Dermis blood vessel endothelial cell (primary cell): ENCODE results near the gene ALOX15. TPM values are rescaled to one million over a fixed set of nuclear protein-coding genes. Genes with fewer than 3 reads are reported as not detected.

Source experiments
- DNase-seq: peaks from one replicate; pipeline ENCODE4 v3.0.0; 2010
- total RNA-seq: library from RNA; depleted of rRNA; stranded (reverse); fragments of >200 nt; gene quantifications from 2 replicates; pipeline ENCODE4 v1.2.3, GENCODE V29; 2014

Gene ALOX15
- total RNA-seq, 1 donor from 2014 or later = not detected

GRCh38 chr17:4592240-4593005, 49.1 kb downstream of the ALOX15 start:
- no peak for DNase-seq

- DNase-seq = no peak
Observed at GRCh38 chr17:4591529-4591928, 49.9 kb downstream of the ALOX15 start.

- no peak for DNase-seq
Observed at GRCh38 chr17:4590981-4591453, 50.5 kb downstream of the ALOX15 start.

- peak; percentile 29 for DNase-seq
Observed at GRCh38 chr17:4590042-4590441, 51.4 kb downstream of the ALOX15 start.

- DNase-seq = no peak
Observed at GRCh38 chr17:4588898-4589625, 52.4 kb downstream of the ALOX15 start.

GRCh38 chr17:4588391-4588790, 53.1 kb downstream of the ALOX15 start:
- no peak for DNase-seq

GRCh38 chr17:4587803-4588202, 53.7 kb downstream of the ALOX15 start:
- no peak for DNase-seq

- DNase-seq = no peak
Observed at GRCh38 chr17:4587195-4587594, 54.3 kb downstream of the ALOX15 start.

GRCh38 chr17:4586043-4586442, 55.4 kb downstream of the ALOX15 start:
- DNase-seq = no peak

- DNase-seq = no peak
Observed at GRCh38 chr17:4585638-4585994, 55.9 kb downstream of the ALOX15 start.

GRCh38 chr17:4584917-4585637, 56.4 kb downstream of the ALOX15 start:
- DNase-seq = no peak

GRCh38 chr17:4584101-4584916, 57.2 kb downstream of the ALOX15 start, which contains the start of gene SMTNL2:
Gene SMTNL2, plus strand, starts transcription at chr17:4584529. Its CDS starts 77 bp downstream, at chr17:4584606.
- DNase-seq = no peak

- peak; percentile 46 for DNase-seq
Observed at GRCh38 chr17:4583782-4584100, 57.7 kb downstream of the ALOX15 start.

- DNase-seq = no peak
Observed at GRCh38 chr17:4583206-4583605, 58.3 kb downstream of the ALOX15 start.

- DNase-seq = no peak
Observed at GRCh38 chr17:4582691-4583090, 58.8 kb downstream of the ALOX15 start.

- no peak for DNase-seq
Observed at GRCh38 chr17:4582101-4582501, 59.4 kb downstream of the ALOX15 start.

Other genes starting within 250 kb of the ALOX15 start
- 0.23 and 0.34 TPM in 2 replicates for gene SPNS3, start 207.7 kb downstream of the ALOX15 start, total RNA-seq
- gene SPNS2, start 142.8 kb downstream of the ALOX15 start, total RNA-seq = 84.6 and 122 TPM in 2 replicates
- gene MYBBP1A, start 86.3 kb downstream of the ALOX15 start, total RNA-seq = 32.2 and 52.0 TPM in 2 replicates
- gene GGT6, start 81.1 kb downstream of the ALOX15 start, total RNA-seq = not detected in 2 replicates
- gene SMTNL2, start 57.1 kb downstream of the ALOX15 start, total RNA-seq = under 0.01 TPM in 1 of 2 replicates, not detected in the other
- gene PELP1, start 62.5 kb upstream of the ALOX15 start, total RNA-seq = 33.5 and 64.0 TPM in 2 replicates
- 6.6 and 9.6 TPM in 2 replicates for gene ARRB2, start 69.0 kb upstream of the ALOX15 start, total RNA-seq
- 12.1 TPM in 2 replicates for gene MED11, start 89.8 kb upstream of the ALOX15 start, total RNA-seq
- 0.05 TPM in 1 of 2 replicates, not detected in the other for gene ZMYND15, start 98.2 kb upstream of the ALOX15 start, total RNA-seq
- 1.5 and 2.2 TPM in 2 replicates for gene CXCL16, start 98.2 kb upstream of the ALOX15 start, total RNA-seq
- gene TM4SF5, start 130.2 kb upstream of the ALOX15 start, total RNA-seq = not detected in 2 replicates
- 0.51 TPM in 1 of 2 replicates, not detected in the other for gene VMO1, start 144.7 kb upstream of the ALOX15 start, total RNA-seq
- gene GLTPD2, start 147.3 kb upstream of the ALOX15 start, total RNA-seq = not detected in 2 replicates
- gene PSMB6, start 154.5 kb upstream of the ALOX15 start, total RNA-seq = 157 and 202 TPM in 2 replicates
- gene PLD2, start 165.5 kb upstream of the ALOX15 start, total RNA-seq = 35.1 and 47.2 TPM in 2 replicates
- 44.9 and 58.2 TPM in 2 replicates for gene MINK1, start 191.7 kb upstream of the ALOX15 start, total RNA-seq